ENCODE measurements around the gene NIPA2.

Gene NIPA2

GRCh38 chr15:22913646-22914380 is 75.3 kb downstream of the NIPA2 start:
- ATAC-seq (ENCODE audit: insufficient read depth, low read depth) (no peak), DNase-seq (no peak)
- Histone ChIP-seq H3K9me3 (ENCODE audit: insufficient read depth, low read length, severe bottlenecking) (no peaks in the 10 kb centered on the region), H4K20me1 (ENCODE audit: insufficient read depth, low read length) (no peaks in the 10 kb centered on the region), H3K4me1 (ENCODE audit: insufficient read depth, low read length) (no peaks in the 10 kb centered on the region), H3K79me2 (ENCODE audit: insufficient read depth, low read length) (no peaks in the 10 kb centered on the region), H2AFZ (ENCODE audit: low read depth, low read length) (no peak overlapping the region), H3K27ac (ENCODE audit: low read length) (no peak overlapping the region), H3K9ac (ENCODE audit: low read depth, low read length) (no peak overlapping the region), H3K36me3 (ENCODE audit: insufficient read depth, low read length) (no peaks in the 10 kb centered on the region; the same call in none of the 2 replicates), H3K27me3 (ENCODE audit: insufficient read depth, low read length, poor library complexity) (no peaks in the 10 kb centered on the region), H3K4me2 (ENCODE audit: insufficient read depth, low read length) (no peak overlapping the region), H3K4me3 (ENCODE audit: low read depth in 1 of 2, low read length in 2 of 2) (no peak overlapping the region)
- TF ChIP-seq CTCF (IDR thresholded peaks at IDR 0.05; ENCODE audit: borderline replicate concordance, extremely low read depth, low read length, poor library complexity, severe bottlenecking) (no peak), EZH2 (IDR thresholded peaks at IDR 0.05; ENCODE audit: borderline replicate concordance, low read depth, low read length, severe bottlenecking) (no peak)

GRCh38 chr15:22915866-22916515 is 77.5 kb downstream of the NIPA2 start:
- no peak for ATAC-seq (ENCODE audit: insufficient read depth, low read depth)
- no peaks in the 10 kb centered on the region; the same call in none of the 2 replicates for H3K36me3 ChIP-seq (ENCODE audit: insufficient read depth, low read length)
- no peak overlapping the region for H3K4me3 ChIP-seq (ENCODE audit: low read depth in 1 of 2, low read length in 2 of 2)
- no peaks in the 10 kb centered on the region for H3K9me3 ChIP-seq (ENCODE audit: insufficient read depth, low read length, severe bottlenecking)
- H3K27ac ChIP-seq (ENCODE audit: low read length): no peak overlapping the region
- DNase-seq: no peak
- H4K20me1 ChIP-seq (ENCODE audit: insufficient read depth, low read length): no peaks in the 10 kb centered on the region
- H3K9ac ChIP-seq (ENCODE audit: low read depth, low read length): no peak overlapping the region
- H3K4me1 ChIP-seq (ENCODE audit: insufficient read depth, low read length): no peaks in the 10 kb centered on the region
- no peaks in the 10 kb centered on the region for H3K27me3 ChIP-seq (ENCODE audit: insufficient read depth, low read length, poor library complexity)
- no peak for TF ChIP-seq CTCF (IDR thresholded peaks at IDR 0.05; ENCODE audit: borderline replicate concordance, extremely low read depth, low read length, poor library complexity, severe bottlenecking)
- TF ChIP-seq EZH2 (IDR thresholded peaks at IDR 0.05; ENCODE audit: borderline replicate concordance, low read depth, low read length, severe bottlenecking): no peak
- no peaks in the 10 kb centered on the region for H3K79me2 ChIP-seq (ENCODE audit: insufficient read depth, low read length)
- no peak overlapping the region for H2AFZ ChIP-seq (ENCODE audit: low read depth, low read length)
- H3K4me2 ChIP-seq (ENCODE audit: insufficient read depth, low read length): no peak overlapping the region

GRCh38 chr15:22916606-22917350 is 78.3 kb downstream of the NIPA2 start:
- H3K27ac ChIP-seq (ENCODE audit: low read length): no peak overlapping the region
- TF ChIP-seq EZH2 (IDR thresholded peaks at IDR 0.05; ENCODE audit: borderline replicate concordance, low read depth, low read length, severe bottlenecking) (no peak), CTCF (IDR thresholded peaks at IDR 0.05; ENCODE audit: borderline replicate concordance, extremely low read depth, low read length, poor library complexity, severe bottlenecking) (no peak)
- H3K4me2 ChIP-seq (ENCODE audit: insufficient read depth, low read length): no peak overlapping the region
- H3K36me3 ChIP-seq (ENCODE audit: insufficient read depth, low read length): no peaks in the 10 kb centered on the region; the same call in none of the 2 replicates
- no peaks in the 10 kb centered on the region for H3K9me3 ChIP-seq (ENCODE audit: insufficient read depth, low read length, severe bottlenecking)
- ATAC-seq (ENCODE audit: insufficient read depth, low read depth): no peak
- H2AFZ ChIP-seq (ENCODE audit: low read depth, low read length): no peak overlapping the region
- H3K4me1 ChIP-seq (ENCODE audit: insufficient read depth, low read length): no peaks in the 10 kb centered on the region
- no peak for DNase-seq
- H3K9ac ChIP-seq (ENCODE audit: low read depth, low read length): no peak overlapping the region
- H3K4me3 ChIP-seq (ENCODE audit: low read depth in 1 of 2, low read length in 2 of 2): no peak overlapping the region
- H3K79me2 ChIP-seq (ENCODE audit: insufficient read depth, low read length): no peaks in the 10 kb centered on the region
- H4K20me1 ChIP-seq (ENCODE audit: insufficient read depth, low read length): no peaks in the 10 kb centered on the region
- H3K27me3 ChIP-seq (ENCODE audit: insufficient read depth, low read length, poor library complexity): no peaks in the 10 kb centered on the region
